Thyroid gland (tissue), 4 donors: ENCODE measurements around the gene INO80. TPM values are rescaled to one million over a fixed set of nuclear protein-coding genes. Genes with fewer than 3 reads are reported as not detected.

ENCODE experiments used
- DNase-seq, 2 donors: peaks; one replicate each; pipeline ENCODE4 v3.0.0-alpha.2; 2019
- H3K27ac ChIP-seq, 3 donors: fragments of 200-600 bp; sonication (generic); 1 replicate in 2 of 3; 2 replicates in 1 of 3; pipeline ENCODE4 v1.5.1; 2016 to 2019; ENCODE audit warnings: mild to moderate bottlenecking in 1 of 3, moderate library complexity in 1 of 3
- H3K27me3 ChIP-seq: fragments of 200-600 bp; sonication (generic); one replicate; pipeline ENCODE4 v1.5.1; 2019
- H3K36me3 ChIP-seq, 2 donors: fragments of 200-600 bp; sonication (generic); one replicate each; pipeline ENCODE4 v1.5.1; 2016 to 2019
- H3K4me1 ChIP-seq, 2 donors: fragments of 200-600 bp; sonication (generic); one replicate each; pipeline ENCODE4 v1.5.1; 2017 to 2019
- H3K4me3 ChIP-seq, 3 donors: fragments of 200-600 bp; sonication (generic); replicated peaks in 1 of 3; 1 replicate in 2 of 3; 2 replicates in 1 of 3; pipeline ENCODE4 v1.5.1; 2016; ENCODE audit warnings: mild to moderate bottlenecking in 1 of 3
- H3K9me3 ChIP-seq: fragments of 200-600 bp; sonication (generic); one replicate; pipeline ENCODE4 v1.5.1; 2017
- POLR2A ChIP-seq, 2 donors: fragments of 450-650 bp; IDR thresholded peaks; one replicate each; pipeline ENCODE4 v1.6.1; 2017; ENCODE audit warnings: antibody characterized with exemption in 2 of 2, mild to moderate bottlenecking in 2 of 2, moderate library complexity in 1 of 2
- WGBS, 2 donors: methylation state at CpG; one replicate each; pipeline ENCODE4 v1.1.5; 2017; 5-methylcytosine and 5-hydroxymethylcytosine counted together
- intact Hi-C: fragments of 100-400 bp; cut with DNase I; formaldehyde crosslinking; loops from one replicate; pipeline ENCODE4 v1.15.1; 2023
- total RNA-seq, 4 donors: library from RNA; depleted of rRNA; stranded (reverse); fragments of >200 nt; gene quantifications; one replicate each; pipeline ENCODE4 v1.2.3, GENCODE V29; 2016
- TF ChIP-seq, protein P1 (sequence below), 6 experiments: fragments of 200-600 bp in 3 of 6; fragments of 450-650 bp in 3 of 6; sonication (generic) in 3 of 6; IDR thresholded peaks; one replicate each; pipeline ENCODE4 v1.5.1; 2016 to 2019; ENCODE audit warnings: antibody characterized with exemption in 6 of 6, mild to moderate bottlenecking in 2 of 6, inconsistent platforms in 1 of 6, moderate library complexity in 1 of 6

INO80 gene
- total RNA-seq, 4 donors from 2014 or later = 23.2 to 42.6 (median 36.4) TPM

DNA sequence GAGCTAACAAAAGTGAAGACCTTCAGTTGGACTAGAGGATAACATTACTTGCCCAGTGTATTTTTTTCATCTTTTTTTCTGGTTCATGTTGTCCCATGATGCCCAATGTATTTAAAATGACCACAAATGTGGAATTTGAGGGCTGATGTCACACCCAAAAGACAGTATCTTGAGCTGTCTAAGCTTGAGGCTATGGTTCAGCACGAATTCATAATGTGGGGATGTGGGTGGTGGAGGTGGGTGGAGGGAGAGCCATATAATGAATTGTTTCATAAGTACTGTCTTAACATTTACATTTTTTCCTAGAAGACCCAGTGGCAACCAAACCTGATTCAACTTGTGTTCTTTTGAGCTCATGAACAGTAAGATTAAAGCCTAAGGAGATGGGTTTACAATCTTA lies 125.3 kb downstream of the INO80 start:
- no peaks in the 10 kb centered on the region for H3K27me3 ChIP-seq
- WGBS, 2 donors = 0% methylated on average over 1 of the region's 1 CpG
- TF ChIP-seq POLR2A (IDR thresholded peaks at IDR 0.05) = no peak
- TF ChIP-seq, protein P1, sequence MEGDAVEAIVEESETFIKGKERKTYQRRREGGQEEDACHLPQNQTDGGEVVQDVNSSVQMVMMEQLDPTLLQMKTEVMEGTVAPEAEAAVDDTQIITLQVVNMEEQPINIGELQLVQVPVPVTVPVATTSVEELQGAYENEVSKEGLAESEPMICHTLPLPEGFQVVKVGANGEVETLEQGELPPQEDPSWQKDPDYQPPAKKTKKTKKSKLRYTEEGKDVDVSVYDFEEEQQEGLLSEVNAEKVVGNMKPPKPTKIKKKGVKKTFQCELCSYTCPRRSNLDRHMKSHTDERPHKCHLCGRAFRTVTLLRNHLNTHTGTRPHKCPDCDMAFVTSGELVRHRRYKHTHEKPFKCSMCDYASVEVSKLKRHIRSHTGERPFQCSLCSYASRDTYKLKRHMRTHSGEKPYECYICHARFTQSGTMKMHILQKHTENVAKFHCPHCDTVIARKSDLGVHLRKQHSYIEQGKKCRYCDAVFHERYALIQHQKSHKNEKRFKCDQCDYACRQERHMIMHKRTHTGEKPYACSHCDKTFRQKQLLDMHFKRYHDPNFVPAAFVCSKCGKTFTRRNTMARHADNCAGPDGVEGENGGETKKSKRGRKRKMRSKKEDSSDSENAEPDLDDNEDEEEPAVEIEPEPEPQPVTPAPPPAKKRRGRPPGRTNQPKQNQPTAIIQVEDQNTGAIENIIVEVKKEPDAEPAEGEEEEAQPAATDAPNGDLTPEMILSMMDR (IDR thresholded peaks at IDR 0.05) = no peak
- H3K4me3 ChIP-seq = no peak overlapping the region
- H3K27ac ChIP-seq = no peak overlapping the region
- no peak for DNase-seq
- no peaks in the 10 kb centered on the region for H3K9me3 ChIP-seq
- H3K36me3 ChIP-seq = peaks cover 30 to 33% of the 10 kb centered on the region in 2 donors
- no peaks in the 10 kb centered on the region for H3K4me1 ChIP-seq
- intact Hi-C loops = no loop called here

DNA sequence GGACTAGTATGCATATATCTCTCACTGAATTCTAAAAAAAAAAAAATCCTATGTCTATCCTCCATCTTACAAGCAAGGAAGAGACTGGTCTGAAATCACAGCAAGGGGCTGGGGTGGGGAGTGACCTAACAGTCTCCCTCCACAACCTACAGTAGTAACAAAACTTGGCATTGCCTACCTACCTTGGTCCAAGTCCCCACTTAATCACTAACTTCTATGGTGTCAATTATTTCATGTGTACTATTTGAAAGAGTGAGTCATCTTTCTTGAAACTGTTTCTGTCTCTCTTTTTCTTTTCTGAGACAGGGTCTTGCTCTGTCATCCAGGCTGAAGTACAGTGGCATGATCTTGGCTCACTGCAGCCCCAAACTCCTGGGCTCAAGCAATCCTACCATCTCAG lies 126.0 kb downstream of the INO80 start:
- no peak overlapping the region for H3K27ac ChIP-seq
- no peak overlapping the region for H3K4me3 ChIP-seq
- intact Hi-C loops = no loop called here
- H3K27me3 ChIP-seq = no peaks in the 10 kb centered on the region
- TF ChIP-seq POLR2A (IDR thresholded peaks at IDR 0.05) = no peak
- TF ChIP-seq, protein P1 (IDR thresholded peaks at IDR 0.05) = no peak
- no peaks in the 10 kb centered on the region for H3K4me1 ChIP-seq
- peaks cover 33 to 34% of the 10 kb centered on the region in 2 donors for H3K36me3 ChIP-seq
- no peaks in the 10 kb centered on the region for H3K9me3 ChIP-seq
- DNase-seq = no peak

DNA sequence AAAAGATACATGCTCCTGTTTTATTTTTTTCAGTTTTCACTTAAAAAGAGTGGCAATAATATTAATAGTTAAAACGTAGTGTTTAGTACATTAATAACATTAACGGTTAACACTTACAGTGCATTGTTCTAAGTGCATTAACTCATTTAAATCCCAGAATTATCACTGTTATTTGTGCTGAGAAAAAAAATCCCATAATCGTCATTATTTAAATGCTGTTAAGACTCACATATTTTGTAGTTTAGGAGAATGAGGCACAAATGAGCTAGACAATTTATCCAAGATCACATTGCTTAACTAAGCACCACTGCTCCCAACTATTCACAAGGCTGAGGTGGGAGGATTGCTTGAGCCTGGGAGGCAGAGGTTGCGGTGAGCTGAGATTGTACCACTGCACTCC lies 127.9 kb downstream of the INO80 start:
- Histone ChIP-seq H3K4me1 (no peaks in the 10 kb centered on the region), H3K4me3 (no peak overlapping the region), H3K9me3 (no peaks in the 10 kb centered on the region), H3K36me3 (peaks cover 46 to 49% of the 10 kb centered on the region in 2 donors), H3K27me3 (no peaks in the 10 kb centered on the region), H3K27ac (no peak overlapping the region)
- no peak for DNase-seq
- TF ChIP-seq POLR2A (IDR thresholded peaks at IDR 0.05) = no peak
- TF ChIP-seq, protein P1 (IDR thresholded peaks at IDR 0.05) = no peak
- WGBS, 2 donors = 93 to 94% methylated on average over 4 of the region's 4 CpGs
- intact Hi-C loops = no loop called here

DNA sequence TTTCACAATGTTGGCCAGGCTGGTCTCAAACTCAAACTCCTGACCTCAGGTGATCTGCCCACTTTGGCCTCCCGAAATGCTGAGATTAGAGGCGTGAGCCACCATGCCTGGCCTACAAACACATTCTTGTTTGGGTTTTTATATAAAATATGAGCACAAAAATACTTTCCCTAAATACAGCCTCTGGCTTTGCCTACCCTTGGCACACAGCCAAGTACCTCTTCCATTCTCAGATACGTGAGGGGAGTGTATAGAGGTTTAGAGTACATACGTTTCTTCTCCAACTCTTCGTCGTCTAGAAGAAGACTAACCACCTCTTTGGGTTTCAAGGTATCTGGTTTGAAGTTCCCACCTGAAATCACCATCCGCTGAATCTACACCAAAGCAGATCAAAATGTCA lies 129.3 kb downstream of the INO80 start:
- Histone ChIP-seq H3K4me1 (no peaks in the 10 kb centered on the region), H3K27ac (no peak overlapping the region), H3K4me3 (no peak overlapping the region), H3K36me3 (peaks cover 57 to 61% of the 10 kb centered on the region in 2 donors), H3K27me3 (no peaks in the 10 kb centered on the region), H3K9me3 (no peaks in the 10 kb centered on the region)
- no peak for TF ChIP-seq POLR2A (IDR thresholded peaks at IDR 0.05)
- TF ChIP-seq, protein P1 (IDR thresholded peaks at IDR 0.05) = no peak
- WGBS, 2 donors = 88 to 89% methylated on average over 7 of the region's 7 CpGs
- DNase-seq = no peak
- intact Hi-C loops = no loop called here

DNA sequence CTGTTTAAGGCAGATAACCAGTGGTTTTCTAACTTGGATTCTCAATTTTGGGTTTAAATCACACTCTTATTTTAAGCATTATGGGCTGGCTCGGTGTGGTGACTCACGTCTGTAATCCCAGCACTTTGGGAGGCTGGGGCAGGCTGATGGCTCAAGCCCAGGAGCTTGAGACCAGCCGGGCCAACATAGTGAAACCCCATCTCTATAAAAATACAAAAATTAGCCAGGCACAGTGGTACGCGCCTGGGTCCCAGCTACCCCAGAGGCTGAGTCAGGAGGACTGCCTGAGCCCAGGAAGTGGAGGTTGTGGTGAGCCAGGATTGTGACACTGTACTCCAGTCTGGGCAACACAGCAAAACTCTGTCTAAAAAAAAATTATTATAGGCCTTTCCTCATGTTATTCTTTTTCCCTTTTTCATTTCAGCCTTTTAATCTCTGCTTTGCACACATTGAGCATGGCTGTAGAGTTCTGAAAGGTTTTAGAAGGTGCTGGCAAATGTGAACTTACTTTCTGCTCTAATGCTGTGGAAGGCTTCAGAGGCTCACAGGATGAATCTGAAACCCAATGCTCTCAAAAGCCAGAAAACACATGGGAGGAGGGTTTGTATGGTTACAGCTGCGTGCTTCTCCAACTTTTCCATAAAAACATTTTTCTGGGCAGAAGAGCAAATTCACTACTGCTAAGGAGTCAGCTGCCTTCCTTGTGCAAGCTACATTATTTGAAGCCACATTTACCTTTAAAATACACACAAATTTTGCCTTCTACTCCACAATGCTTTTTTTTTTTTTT lies 130.3 kb downstream of the INO80 start:
- H3K4me3 ChIP-seq = no peak overlapping the region
- H3K9me3 ChIP-seq = no peaks in the 10 kb centered on the region
- no peaks in the 10 kb centered on the region for H3K4me1 ChIP-seq
- 89 to 95% methylated on average over 6 of the region's 6 CpGs for WGBS, 2 donors
- no peak for TF ChIP-seq POLR2A (IDR thresholded peaks at IDR 0.05)
- TF ChIP-seq, protein P1 (IDR thresholded peaks at IDR 0.05) = no peak
- intact Hi-C loops = no loop called here
- H3K27me3 ChIP-seq = no peaks in the 10 kb centered on the region
- H3K27ac ChIP-seq = no peak overlapping the region
- peaks cover 66% of the 10 kb centered on the region in 2 donors for H3K36me3 ChIP-seq
- DNase-seq = no peak
